SIG-M5 treated with dmso at 0.1 percent for 504 hours (cell line): Measurements from ENCODE around the gene MIXL1.
"Not testable (repeated sequence)": the region's sequence is repeated elsewhere in the genome, so short reads cannot be mapped to it uniquely, and the experiment has no call there.

Experiments used
- DNase-seq: peaks from one replicate; lab custom pipeline; 2025; ENCODE audit not compliant: unreplicated experiment; lab: John Stamatoyannopoulos, UW

MIXL1 gene

GRCh38 chr1:226212545-226212944 is 10.9 kb upstream of the MIXL1 start:
- no peak for DNase-seq

GRCh38 chr1:226215239-226215638 is 8.2 kb upstream of the MIXL1 start:
- no peak for DNase-seq

- no peak for DNase-seq
These were observed 7.4 kb upstream of the MIXL1 start for GRCh38 chr1:226216056-226216455.

GRCh38 chr1:226217273-226217672 is 6.2 kb upstream of the MIXL1 start:
- DNase-seq, result no peak

GRCh38 chr1:226220473-226221189 is 2.8 kb upstream of the MIXL1 start:
- no peak for DNase-seq

GRCh38 chr1:226222686-226223085 is 778 bp upstream of the MIXL1 start:
- DNase-seq, result no peak

- DNase-seq, result no peak
These were observed 351 bp downstream of the MIXL1 start for GRCh38 chr1:226223786-226224244.

DNA sequence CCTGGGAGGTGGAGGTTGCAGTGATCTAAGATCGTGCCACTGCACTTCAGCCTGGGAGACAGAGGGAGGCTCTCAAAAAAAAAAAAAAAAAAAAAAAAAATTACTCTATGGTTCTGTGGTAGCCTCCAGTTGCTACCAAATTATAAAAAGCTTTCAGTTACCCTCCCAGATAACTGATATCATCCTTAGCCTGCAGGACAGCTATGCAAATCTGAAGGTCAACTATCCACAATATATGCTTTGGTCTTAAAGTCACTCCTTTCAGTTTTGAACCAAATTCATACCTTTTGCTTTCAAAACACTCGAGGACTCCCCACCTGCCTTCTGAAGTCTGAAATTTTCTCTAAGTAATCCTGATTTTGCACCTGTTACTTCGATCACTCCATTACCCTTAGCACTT is 3.1 kb downstream of the MIXL1 start:
- no peak for DNase-seq

GRCh38 chr1:226233293-226233692 is 9.8 kb downstream of the MIXL1 start:
- DNase-seq, result no peak

- no peak for DNase-seq
These were observed 10.3 kb downstream of the MIXL1 start for GRCh38 chr1:226233806-226234205.

GRCh38 chr1:226236826-226237225 is 13.4 kb downstream of the MIXL1 start:
- DNase-seq, result no peak

- DNase-seq, result no peak
These were observed 16.0 kb downstream of the MIXL1 start for GRCh38 chr1:226239421-226239820.

DNA sequence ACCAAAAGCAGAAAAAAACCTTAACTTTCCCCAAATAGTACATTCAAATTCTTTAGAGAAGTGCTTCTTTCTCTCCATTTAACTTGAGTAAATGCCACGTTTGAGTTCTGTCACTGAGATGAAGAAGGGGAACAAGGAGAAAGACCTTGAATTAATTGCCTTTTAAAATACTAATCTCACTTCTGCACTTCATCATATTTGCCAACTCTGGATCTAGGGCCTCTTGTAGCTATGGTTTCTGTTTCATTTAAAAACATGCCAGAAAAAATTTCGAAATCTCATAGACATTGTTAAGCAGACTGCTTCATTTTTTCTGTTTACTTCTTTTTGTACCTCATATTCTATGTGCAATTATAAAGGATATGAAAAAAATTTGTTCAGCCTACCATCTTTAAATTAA is 24.6 kb downstream of the MIXL1 start:
- peak; percentile 89 for DNase-seq

DNA sequence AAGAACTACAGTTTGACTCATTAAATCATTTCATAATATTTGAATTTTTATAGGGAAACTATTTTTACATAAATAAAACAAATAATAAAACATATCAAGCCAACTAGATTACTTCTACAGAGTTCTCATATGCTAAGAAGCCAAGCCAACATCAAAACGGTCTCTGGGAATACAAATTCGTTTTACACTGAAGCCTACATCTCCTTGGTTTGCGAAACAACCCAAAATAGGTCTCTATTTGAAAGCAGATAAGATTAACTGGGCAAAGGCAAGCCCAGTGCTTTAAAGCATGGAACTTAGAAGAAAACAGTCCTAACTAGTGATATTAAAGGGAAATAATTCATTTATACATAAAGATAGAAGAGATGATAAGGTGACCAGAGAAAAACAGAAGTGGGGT is 25.3 kb downstream of the MIXL1 start:
- DNase-seq, result no peak

GRCh38 chr1:226250511-226250910 is 27.0 kb downstream of the MIXL1 start:
- DNase-seq, result no peak

GRCh38 chr1:226252841-226253240 is 29.4 kb downstream of the MIXL1 start:
- DNase-seq, result not testable (repeated sequence)

- DNase-seq, result no peak
These were observed 30.5 kb downstream of the MIXL1 start for GRCh38 chr1:226253933-226254332.

DNA sequence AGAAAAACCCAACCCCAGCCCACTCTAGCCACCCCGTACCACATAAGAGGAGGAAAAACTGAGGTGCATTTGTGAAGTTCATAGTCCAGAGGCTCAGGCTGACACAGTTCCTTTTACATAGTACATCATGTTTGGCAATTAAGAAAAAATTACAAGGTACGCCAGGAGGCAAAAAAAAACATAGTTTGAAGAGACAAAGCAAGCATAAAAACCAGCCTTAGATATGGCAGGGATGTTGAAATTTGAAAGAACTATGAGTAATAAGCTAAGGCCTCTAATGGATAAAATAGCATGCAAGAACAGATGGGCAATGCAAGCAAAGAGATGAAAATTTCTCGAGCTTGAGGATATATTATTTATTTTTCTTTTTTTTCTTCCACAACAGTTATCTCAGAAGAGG is 31.9 kb downstream of the MIXL1 start:
- no peak for DNase-seq

- no peak for DNase-seq
These were observed 38.4 kb downstream of the MIXL1 start for GRCh38 chr1:226261818-226262217.

DNA sequence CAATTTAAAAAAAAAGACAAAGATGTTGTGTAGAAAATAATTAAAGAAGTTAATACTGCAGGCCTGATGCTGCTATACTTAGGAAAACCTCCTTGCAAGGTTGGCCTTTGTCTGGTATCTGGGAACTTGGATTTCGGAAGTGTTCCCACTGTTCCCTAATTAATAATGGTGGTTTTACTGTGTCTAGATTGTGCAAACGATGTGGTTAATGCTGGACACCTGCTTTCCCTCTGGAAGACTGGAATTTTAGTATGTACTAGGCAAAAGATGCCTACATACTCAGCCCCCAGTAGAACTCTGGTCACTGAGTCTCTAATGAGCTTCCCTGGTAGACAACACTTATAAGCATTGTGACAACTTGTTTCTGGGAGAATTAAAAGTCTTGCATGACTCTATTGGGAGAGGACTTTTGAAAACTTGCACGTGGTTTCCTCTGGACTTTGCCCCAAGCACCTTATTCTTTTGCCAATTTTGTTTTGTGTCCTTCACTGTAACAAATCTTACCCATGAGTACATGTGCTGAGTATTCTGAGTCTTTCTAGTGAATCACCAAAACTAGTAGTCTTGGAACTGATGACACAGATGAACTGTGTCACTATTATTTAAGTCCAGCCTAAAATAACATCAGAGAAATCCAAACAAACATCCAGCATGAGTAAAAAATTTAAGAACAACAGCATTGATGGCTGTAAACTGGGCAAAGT is 45.1 kb downstream of the MIXL1 start:
- no peak for DNase-seq

- DNase-seq, result not testable (repeated sequence)
These were observed 48.9 kb downstream of the MIXL1 start for GRCh38 chr1:226272233-226272902.

GRCh38 chr1:226274138-226274537 is 50.7 kb downstream of the MIXL1 start:
- DNase-seq, result no peak
